HepG2 (cell line): Measurements from ENCODE around the gene CFAP92. TPM values are rescaled to one million over a fixed set of nuclear protein-coding genes. Genes with fewer than 3 reads are reported as not detected.

Experiments used
- ATAC-seq: fragments of 200-7000 bp; cut with Tn5 transposase; 3 replicates; pipeline ENCODE4 v1.9.1; 2020; ENCODE audit warnings: mild to moderate bottlenecking, moderate library complexity
- BruUV-seq: library from RNA; stranded (reverse); fragments of 400-500 nt; replicated peaks from 2 replicates; lab custom pipeline; 2021; lab: Mats Ljungman, UMichigan
- CTCF ChIA-PET: fragments of 300-600 bp; formaldehyde crosslinking; extraction: SDS; loops from one replicate; lab custom pipeline; 2021; ENCODE audit warnings: low total read pairs, inconsistent platforms, low intra/inter-chr PET ratio; lab: Yijun Ruan, JAX
- POLR2A ChIA-PET: fragments of 350-600 bp; sonication (Branson Sonifier 250); formaldehyde crosslinking; loops from one replicate; lab custom pipeline; 2020; ENCODE audit warnings: antibody characterized with exemption, inconsistent platforms; lab: Yijun Ruan, JAX
- DNase-seq: peaks from one replicate; pipeline ENCODE4 v3.0.0-alpha.2; 2015; ENCODE audit warnings: low spot score
- FAIRE-seq: peaks from 3 replicates; lab custom pipeline; 2011; peaks lifted over from hg19 to GRCh38; lab: Jason Lieb, UNC
- H2AFZ ChIP-seq: one replicate; pipeline ENCODE4 v1.6.1; 2011; ENCODE audit warnings: low read length, inconsistent platforms
- H3K27ac ChIP-seq: fragments of 300-600 bp; 3 replicates; pipeline ENCODE4 v1.8.0; 2011; ENCODE audit warnings: mixed run types, mild to moderate bottlenecking, mixed read lengths, low read length, inconsistent platforms; ENCODE audit not compliant: insufficient read depth; ENCODE audit errors: extremely low read length
- H3K27me3 ChIP-seq, 2 experiments: fragments of 200-600 bp in 1 of 2; 2 replicates in 1 of 2; 3 replicates in 1 of 2; pipeline versions ENCODE4 v1.6.0 to v1.8.0; 2011; ENCODE audit warnings: low read length in 2 of 2, mild to moderate bottlenecking in 2 of 2, moderate library complexity in 2 of 2, inconsistent platforms in 1 of 2; ENCODE audit not compliant: insufficient read depth in 2 of 2, control insufficient read depth in 1 of 2
- H3K36me3 ChIP-seq, 2 experiments: fragments of 200-600 bp in 1 of 2; replicated peaks in 1 of 2; 2 replicates in 1 of 2; 3 replicates in 1 of 2; pipeline versions ENCODE4 v1.5.1 to v1.8.0; 2011; ENCODE audit warnings: low read length in 2 of 2, inconsistent platforms in 1 of 2; ENCODE audit not compliant: insufficient read depth in 2 of 2, control insufficient read depth in 1 of 2
- H3K4me1 ChIP-seq: 2 replicates; pipeline ENCODE4 v1.5.1; 2012; ENCODE audit warnings: low read length, inconsistent platforms; ENCODE audit not compliant: insufficient read depth
- H3K4me2 ChIP-seq: 2 replicates; pipeline ENCODE4 v1.6.0; 2011; ENCODE audit warnings: low read depth, low read length, inconsistent platforms
- H3K4me3 ChIP-seq, 3 experiments: fragments of 200-600 bp in 1 of 3; sonication (generic), shearing (Covaris generic) in 1 of 3; replicated peaks in 1 of 3; 2 replicates each; pipeline ENCODE4 v1.5.1; 2011 to 2016; ENCODE audit warnings: low read length in 3 of 3, inconsistent platforms in 2 of 3, low read depth in 2 of 3, mild to moderate bottlenecking in 2 of 3, control low read depth in 1 of 3, mixed read lengths in 1 of 3; ENCODE audit not compliant: insufficient read depth in 1 of 3
- H3K79me2 ChIP-seq: one replicate; pipeline ENCODE4 v1.6.1; 2011; ENCODE audit warnings: low read length, inconsistent platforms; ENCODE audit not compliant: insufficient read depth
- H3K9ac ChIP-seq: 2 replicates; pipeline ENCODE4 v1.6.0; 2011; ENCODE audit warnings: mild to moderate bottlenecking, low read depth, low read length, inconsistent platforms; ENCODE audit not compliant: insufficient read depth
- H3K9me3 ChIP-seq: 2 replicates; pipeline ENCODE4 v1.5.1; 2012; ENCODE audit warnings: mild to moderate bottlenecking, low read length
- H4K20me1 ChIP-seq: 2 replicates; pipeline ENCODE4 v1.6.0; 2011; ENCODE audit warnings: inconsistent platforms, mild to moderate bottlenecking, low read length, moderate library complexity; ENCODE audit not compliant: insufficient read depth
- AGO1 ChIP-seq: fragments of 200-400 bp; formaldehyde crosslinking; IDR thresholded peaks from 2 replicates; pipeline ENCODE4 v1.6.1; 2017; ENCODE audit warnings: mild to moderate bottlenecking, low read depth, low read length, moderate library complexity; ENCODE audit not compliant: poor library complexity, severe bottlenecking
- FOXP1 ChIP-seq, 2 experiments: fragments of 450-650 bp in 1 of 2; IDR thresholded peaks; 2 replicates each; pipeline ENCODE4 v1.6.1; 2017 to 2018; ENCODE audit warnings: antibody characterized with exemption in 1 of 2
- GLI4 ChIP-seq: sonication (generic); formaldehyde crosslinking; IDR thresholded peaks from 2 replicates; pipeline ENCODE4 v1.5.1; 2020; ENCODE audit warnings: missing genetic modification reagents, mild to moderate bottlenecking, moderate library complexity, borderline replicate concordance
- GTF2F1 ChIP-seq: fragments of 150-350 bp; IDR thresholded peaks from 2 replicates; pipeline ENCODE4 v1.6.1; 2014; ENCODE audit warnings: low read length
- KDM6A ChIP-seq: IDR thresholded peaks from 2 replicates; pipeline ENCODE4 v1.6.1; 2016; ENCODE audit warnings: low read depth
- RFX1 ChIP-seq: fragments of 450-650 bp; IDR thresholded peaks from 2 replicates; pipeline ENCODE4 v1.6.1; 2017
- ZNF614 ChIP-seq: IDR thresholded peaks from 2 replicates; pipeline ENCODE4 v1.6.1; 2018; ENCODE audit warnings: missing biosample characterization, missing genetic modification reagents, inconsistent platforms, borderline replicate concordance
- WGBS: methylation state at CpG from one replicate; pipeline ENCODE4 v1.1.6; 2017; ENCODE audit warnings: low lambda C conversion rate; 5-methylcytosine and 5-hydroxymethylcytosine counted together
- in situ Hi-C: cut with HindIII; loops from 2 replicates; pipeline ENCODE4 v1.10.0; 2017; ENCODE audit warnings: low pct_unique_long_range_greater_than_20kb; ENCODE audit not compliant: extremely low pct_ligation_motif_present
- intact Hi-C: fragments of 100-400 bp; cut with micrococcal nuclease; formaldehyde crosslinking; loops from one replicate; pipeline ENCODE4 v1.10.0; 2022; ENCODE audit not compliant: unreplicated experiment
- polyA plus RNA-seq, 8 experiments: library from polyadenylated mRNA; depleted of rRNA in 3 of 8; stranded (reverse) in 7 of 8; unstranded in 1 of 8; fragments of >200 nt; fragmentation: Illumina TruSeq in 4 of 8; extraction: Trizol in 4 of 8; gene quantifications; 2 replicates each; pipeline versions ENCODE4 v1.2.1 to v1.2.3, GENCODE V29; 2011 to 2016; ENCODE audit warnings: low read depth in 4 of 8, missing spikeins in 1 of 8, mixed read lengths in 1 of 8; ENCODE audit not compliant: insufficient read depth in 1 of 8
- total RNA-seq, 5 experiments: library from RNA; depleted of rRNA; stranded (reverse); fragments of >200 nt; fragmentation: Illumina TruSeq; extraction: Trizol; gene quantifications; 2 replicates each; pipeline ENCODE4 v1.2.3, GENCODE V29; 2016; ENCODE audit warnings: low read depth in 1 of 5
- TF ChIP-seq, protein P1 (sequence below): sonication (generic); formaldehyde crosslinking; IDR thresholded peaks from 2 replicates; pipeline ENCODE4 v1.4.0; 2020; ENCODE audit warnings: missing genetic modification reagents, borderline replicate concordance

CFAP92 gene
- total and polyA plus RNA-seq, 2 of the 13 experiments (the other 11 are each of a cell fraction or from before 2014, with no cell fraction given), result 0.18 to 0.46 TPM

DNA sequence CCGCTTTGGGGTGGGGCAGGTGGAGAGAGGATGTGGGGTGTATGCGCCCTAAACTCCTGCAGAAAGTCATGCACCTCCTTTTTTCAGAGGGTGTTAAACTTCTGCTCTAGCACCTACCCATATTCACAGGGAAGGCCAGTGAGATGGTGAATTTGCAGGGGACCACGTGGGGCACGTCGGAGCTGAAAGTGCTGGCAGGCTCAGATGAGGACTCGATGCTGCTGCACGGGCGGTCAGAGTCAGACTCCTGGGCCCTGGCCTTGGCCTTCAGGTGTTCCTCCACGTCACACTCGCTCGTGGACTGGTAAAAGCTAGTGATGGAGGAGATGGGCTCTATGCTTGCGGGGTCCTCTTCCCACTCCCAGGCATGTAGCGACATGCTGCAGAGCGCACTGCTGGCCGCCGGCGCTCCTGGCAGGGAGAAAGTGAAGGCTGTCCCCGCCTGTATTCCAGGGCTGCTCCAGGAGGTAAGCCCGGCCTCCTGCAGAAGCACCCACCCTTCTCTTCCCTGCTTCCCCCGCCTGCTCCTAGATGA is 883 bp downstream of the CFAP92 start (continued):
- TF ChIP-seq, protein P1, sequence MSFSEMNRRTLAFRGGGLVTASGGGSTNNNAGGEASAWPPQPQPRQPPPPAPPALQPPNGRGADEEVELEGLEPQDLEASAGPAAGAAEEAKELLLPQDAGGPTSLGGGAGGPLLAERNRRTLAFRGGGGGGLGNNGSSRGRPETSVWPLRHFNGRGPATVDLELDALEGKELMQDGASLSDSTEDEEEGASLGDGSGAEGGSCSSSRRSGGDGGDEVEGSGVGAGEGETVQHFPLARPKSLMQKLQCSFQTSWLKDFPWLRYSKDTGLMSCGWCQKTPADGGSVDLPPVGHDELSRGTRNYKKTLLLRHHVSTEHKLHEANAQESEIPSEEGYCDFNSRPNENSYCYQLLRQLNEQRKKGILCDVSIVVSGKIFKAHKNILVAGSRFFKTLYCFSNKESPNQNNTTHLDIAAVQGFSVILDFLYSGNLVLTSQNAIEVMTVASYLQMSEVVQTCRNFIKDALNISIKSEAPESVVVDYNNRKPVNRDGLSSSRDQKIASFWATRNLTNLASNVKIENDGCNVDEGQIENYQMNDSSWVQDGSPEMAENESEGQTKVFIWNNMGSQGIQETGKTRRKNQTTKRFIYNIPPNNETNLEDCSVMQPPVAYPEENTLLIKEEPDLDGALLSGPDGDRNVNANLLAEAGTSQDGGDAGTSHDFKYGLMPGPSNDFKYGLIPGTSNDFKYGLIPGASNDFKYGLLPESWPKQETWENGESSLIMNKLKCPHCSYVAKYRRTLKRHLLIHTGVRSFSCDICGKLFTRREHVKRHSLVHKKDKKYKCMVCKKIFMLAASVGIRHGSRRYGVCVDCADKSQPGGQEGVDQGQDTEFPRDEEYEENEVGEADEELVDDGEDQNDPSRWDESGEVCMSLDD, result no peak
- TF ChIP-seq FOXP1 (IDR thresholded peaks at IDR 0.05) (no peak), FOXP1 (CRISPR knock-in tag; IDR thresholded peaks at IDR 0.05) (no peak), ZNF614 (CRISPR knock-in tag) (no peak), KDM6A (CRISPR knock-in tag) (no peak)

DNA sequence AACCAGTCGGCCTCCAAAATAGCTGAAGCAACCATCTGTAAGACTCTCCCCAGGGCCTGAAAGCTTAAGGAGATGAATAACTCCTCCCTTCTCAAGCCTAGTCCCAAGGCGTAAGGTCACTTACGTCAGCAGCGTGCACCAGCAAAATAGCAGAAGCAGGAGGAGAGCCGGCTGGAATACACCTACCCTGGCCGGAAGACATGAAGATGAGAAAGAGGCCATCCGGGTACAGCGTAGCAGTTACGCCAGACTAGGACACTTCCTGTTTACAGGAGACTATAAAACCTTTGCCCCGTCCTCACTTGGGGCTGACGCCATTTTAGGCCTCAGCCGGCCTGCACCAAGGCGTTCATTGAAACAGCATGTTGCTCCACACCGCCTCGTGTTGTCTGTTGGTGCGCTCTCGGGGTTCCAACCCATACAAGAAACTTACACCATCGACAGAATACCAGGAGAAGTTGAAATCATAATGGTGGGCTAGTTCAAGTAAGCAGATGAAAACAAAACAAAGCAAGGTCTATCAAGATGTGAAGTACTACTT is 2.5 kb downstream of the CFAP92 start:
- in situ Hi-C loops, result no loop called here
- WGBS, result 67% methylated on average over 15 of the region's 18 CpGs
- FAIRE-seq, result no peak
- H3K79me2 ChIP-seq, result no peaks in the 10 kb centered on the region
- no TSS peak for BruUV-seq
- no peak overlapping the region for H3K9ac ChIP-seq
- no peak overlapping the region for H3K27ac ChIP-seq
- DNase-seq, result no peak
- H2AFZ ChIP-seq, result no peak overlapping the region
- H3K36me3 ChIP-seq, result no peaks in the 10 kb centered on the region
- no peak for ATAC-seq
- TF ChIP-seq RFX1, result no peak
- no peak for TF ChIP-seq GTF2F1
- TF ChIP-seq AGO1, result no peak
- no peak for TF ChIP-seq GLI4 (CRISPR knock-in tag)
- TF ChIP-seq, all 625 proteins: peak for 0
- Histone ChIP-seq H3K9me3 (no peaks in the 10 kb centered on the region), H3K4me1 (peaks cover 5% of the 10 kb centered on the region; the same call in 1 of the 2 replicates), H3K4me2 (no peak overlapping the region), H3K27me3 (peaks cover 3 to 32% of the 10 kb centered on the region in 2 experiments; a peak in 4 of 5 replicates), H4K20me1 (no peaks in the 10 kb centered on the region), H3K4me3 (no peak overlapping the region)
- intact Hi-C loops, result no loop called here
- CTCF ChIA-PET, result no interaction called here
- POLR2A ChIA-PET, result no interaction called here
